ENCODE measurements around the gene PRKCD. TPM values are rescaled to one million over a fixed set of nuclear protein-coding genes. Genes with fewer than 3 reads are reported as not detected.

Gene PRKCD
- polyA plus RNA-seq, 3 donors: 123 to 329 (median 158) TPM

- Histone ChIP-seq H3K79me2 (ENCODE audit: insufficient read depth, low read length) (peaks cover 22% of the 10 kb centered on the region), H3K27me3 (ENCODE audit: control insufficient read depth in 2 of 2, insufficient read depth in 2 of 2, low read length in 2 of 2) (no peaks in the 10 kb centered on the region), H3K36me3 (replicated peaks in 1 of 2; ENCODE audit: control insufficient read depth in 1 of 2, insufficient read depth in 2 of 2, low read length in 2 of 2) (peaks cover 65 to 75% of the 10 kb centered on the region in 2 donors), H3K4me1 (ENCODE audit: control insufficient read depth in 1 of 2, insufficient read depth in 2 of 2, low read length in 2 of 2) (peaks cover 21 to 27% of the 10 kb centered on the region in 2 donors), H3K9ac (ENCODE audit: insufficient read depth, low read length, poor library complexity, severe bottlenecking) (no peak overlapping the region), H3K4me3 (replicated peaks in 1 of 3; ENCODE audit: low read depth in 2 of 3, low read length in 3 of 3) (no peak overlapping the region), H3K9me3 (replicated peaks in 1 of 2; ENCODE audit: control insufficient read depth in 1 of 2, insufficient read depth in 1 of 2, low read length in 2 of 2) (no peaks in the 10 kb centered on the region), H4K20me1 (ENCODE audit: insufficient read depth, low read length) (peaks cover 91% of the 10 kb centered on the region), H3K4me2 (replicated peaks; ENCODE audit: extremely low read depth, low read length, poor library complexity, severe bottlenecking) (no peak overlapping the region), H2AFZ (ENCODE audit: insufficient read depth, low read depth, low read length, poor library complexity, severe bottlenecking) (no peak overlapping the region), H3K27ac (ENCODE audit: low read depth in 1 of 2, low read length in 2 of 2) (peak overlapping the region; percentile 12 to 51)
- TF ChIP-seq CTCF (IDR thresholded peaks at IDR 0.05): no peak
- intact Hi-C loops (cut with micrococcal nuclease): no loop called here
- Mint-ChIP-seq H3K27ac (peak overlapping the region in 4 of 7 donors; percentile 23 to 60 (median 47)), H3K4me1 (peaks cover 34% of the 10 kb centered on the region), H3K27me3 (ENCODE audit: low read depth in 3 of 3) (peaks cover 0 to 3% (median 0%) of the 10 kb centered on the region in 3 donors), H3K9me3 (no peaks in the 10 kb centered on the region), H3K4me3 (no peak overlapping the region), H3K36me3 (peaks cover 51 to 62% of the 10 kb centered on the region in 2 donors)
- DNase-seq: no peak
- whole genome bisulfite sequencing (ENCODE audit: insufficient coverage): 94% methylated on average over 2 of the region's 3 CpGs
Measured at GRCh38 chr3:53192608-53193007, 31.6 kb downstream of the PRKCD start.

GRCh38 chr3:53193466-53194209 is 32.6 kb downstream of the PRKCD start:
- H3K9ac ChIP-seq (ENCODE audit: insufficient read depth, low read length, poor library complexity, severe bottlenecking): no peak overlapping the region
- TF ChIP-seq CTCF (IDR thresholded peaks at IDR 0.05): no peak
- DNase-seq: peak in 1 of 3 donors; percentile 1
- no peak overlapping the region for H3K4me2 ChIP-seq (replicated peaks; ENCODE audit: extremely low read depth, low read length, poor library complexity, severe bottlenecking)
- Mint-ChIP-seq H3K4me3 (no peak overlapping the region), H3K9me3 (no peaks in the 10 kb centered on the region), H3K4me1 (peaks cover 34% of the 10 kb centered on the region), H3K27me3 (ENCODE audit: low read depth in 3 of 3) (peaks cover 0 to 3% (median 3%) of the 10 kb centered on the region in 3 donors), H3K27ac (peak overlapping the region in 5 of 7 donors; percentile 38 to 88 (median 42)), H3K36me3 (peaks cover 44 to 51% of the 10 kb centered on the region in 2 donors)
- WGBS (ENCODE audit: insufficient coverage): 96% methylated on average over 8 of the region's 11 CpGs
- peaks cover 81% of the 10 kb centered on the region for H4K20me1 ChIP-seq (ENCODE audit: insufficient read depth, low read length)
- no peak overlapping the region for H3K4me3 ChIP-seq (replicated peaks in 1 of 3; ENCODE audit: low read depth in 2 of 3, low read length in 3 of 3)
- H3K36me3 ChIP-seq (replicated peaks in 1 of 2; ENCODE audit: control insufficient read depth in 1 of 2, insufficient read depth in 2 of 2, low read length in 2 of 2): peaks cover 56 to 64% of the 10 kb centered on the region in 2 donors
- H3K9me3 ChIP-seq (replicated peaks in 1 of 2; ENCODE audit: control insufficient read depth in 1 of 2, insufficient read depth in 1 of 2, low read length in 2 of 2): no peaks in the 10 kb centered on the region
- no peak overlapping the region for H2AFZ ChIP-seq (ENCODE audit: insufficient read depth, low read depth, low read length, poor library complexity, severe bottlenecking)
- no peaks in the 10 kb centered on the region for H3K27me3 ChIP-seq (ENCODE audit: control insufficient read depth in 2 of 2, insufficient read depth in 2 of 2, low read length in 2 of 2)
- H3K4me1 ChIP-seq (ENCODE audit: control insufficient read depth in 1 of 2, insufficient read depth in 2 of 2, low read length in 2 of 2): peaks cover 21 to 27% of the 10 kb centered on the region in 2 donors
- intact Hi-C loops (cut with micrococcal nuclease): no loop called here
- H3K79me2 ChIP-seq (ENCODE audit: insufficient read depth, low read length): peaks cover 12% of the 10 kb centered on the region
- peak overlapping the region; percentile 11 to 51 for H3K27ac ChIP-seq (ENCODE audit: low read depth in 1 of 2, low read length in 2 of 2)
